CD4-positive, alpha-beta T cell treated with Interleukin-4 for 1 hour (primary cell): Measurements from ENCODE around the gene FBLN7.
"Not testable (repeated sequence)": the region's sequence is repeated elsewhere in the genome, so short reads cannot be mapped to it uniquely, and the experiment has no call there.

Experiments used
- DNase-seq, 2 donors: peaks; one replicate each; pipeline ENCODE4 v3.0.0-alpha.2; 2020 to 2022

The FBLN7 gene

GRCh38 chr2:112187805-112188596 lies 49.8 kb downstream of the FBLN7 start:
- peak; percentile 86 to 92 for DNase-seq

- DNase-seq = no peak
Measured at GRCh38 chr2:112189001-112189556, 50.9 kb downstream of the FBLN7 start.

GRCh38 chr2:112194028-112194427 lies 55.8 kb downstream of the FBLN7 start:
- DNase-seq = no peak

GRCh38 chr2:112194482-112194881 lies 56.3 kb downstream of the FBLN7 start:
- DNase-seq = no peak

GRCh38 chr2:112195167-112195766 lies 57.1 kb downstream of the FBLN7 start:
- no peak for DNase-seq

GRCh38 chr2:112195950-112196349 lies 57.8 kb downstream of the FBLN7 start:
- DNase-seq = no peak

- DNase-seq = no peak
Measured at GRCh38 chr2:112197868-112198267, 59.7 kb downstream of the FBLN7 start.

- DNase-seq = no peak
Measured at GRCh38 chr2:112198780-112199179, 60.6 kb downstream of the FBLN7 start.

GRCh38 chr2:112199188-112199587 lies 61.0 kb downstream of the FBLN7 start:
- DNase-seq = no peak

GRCh38 chr2:112201696-112202430 lies 63.7 kb downstream of the FBLN7 start:
- DNase-seq = no peak

GRCh38 chr2:112204411-112204810 lies 66.2 kb downstream of the FBLN7 start:
- peak in 1 of 2 donors; percentile 8 for DNase-seq

GRCh38 chr2:112207905-112208304 lies 69.7 kb downstream of the FBLN7 start:
- DNase-seq = not testable (repeated sequence)

- DNase-seq = no peak
Measured at GRCh38 chr2:112216167-112216566, 78.0 kb downstream of the FBLN7 start.

- no peak for DNase-seq
Measured at GRCh38 chr2:112217854-112218253, 79.7 kb downstream of the FBLN7 start.

GRCh38 chr2:112220186-112220585 lies 82.0 kb downstream of the FBLN7 start:
- no peak for DNase-seq

- DNase-seq = no peak
Measured at GRCh38 chr2:112220831-112221230, 82.6 kb downstream of the FBLN7 start.

GRCh38 chr2:112229348-112229747 lies 91.2 kb downstream of the FBLN7 start:
- no peak for DNase-seq

GRCh38 chr2:112230371-112230770 lies 92.2 kb downstream of the FBLN7 start:
- DNase-seq = no peak
